H1 (cell line): Measurements from ENCODE around the gene RGS3. TPM values are rescaled to one million over a fixed set of nuclear protein-coding genes. Genes with fewer than 3 reads are reported as not detected.
A peak's percentile ranks its signal among the peaks of the same experiment; 100 is the strongest.

Experiments used
- CTCF ChIA-PET: fragments of 300-600 bp; sonication (Branson Sonifier 250); formaldehyde crosslinking; loops from one replicate; lab custom pipeline; 2021; ENCODE audit not compliant: partially characterized antibody; lab: Charles Lee
- POLR2A ChIA-PET: fragments of 300-600 bp; sonication (Branson Sonifier 250); formaldehyde crosslinking; loops from one replicate; lab custom pipeline; 2021; ENCODE audit warnings: inconsistent platforms; ENCODE audit not compliant: partially characterized antibody; lab: Charles Lee
- DNase-seq, 2 experiments: peaks; one replicate each; pipeline versions ENCODE4 v3.0.0 to v3.0.0-alpha.2; 2010 to 2022; ENCODE audit warnings: low spot score in 2 of 2, low read depth in 1 of 2, mixed read lengths in 1 of 2
- FAIRE-seq: peaks from 2 replicates; lab custom pipeline; 2011; peaks lifted over from hg19 to GRCh38; lab: Jason Lieb, UNC
- H2AFZ ChIP-seq: 2 replicates; pipeline ENCODE4 v1.8.1; 2012; ENCODE audit warnings: low read length, inconsistent platforms
- H2AK5ac ChIP-seq: 2 replicates; pipeline ENCODE4 v1.6.1; 2013; ENCODE audit warnings: low read depth, low read length
- H2BK120ac ChIP-seq: replicated peaks from 2 replicates; pipeline ENCODE3; 2013; ENCODE audit warnings: low read depth, low read length, inconsistent platforms
- H2BK12ac ChIP-seq: 2 replicates; pipeline ENCODE4 v1.6.1; 2013; ENCODE audit warnings: low read depth, low read length
- H2BK15ac ChIP-seq: 2 replicates; pipeline ENCODE4 v1.6.1; 2013; ENCODE audit warnings: low read length
- H2BK20ac ChIP-seq: 2 replicates; pipeline ENCODE4 v1.6.1; 2013; ENCODE audit warnings: low read length
- H2BK5ac ChIP-seq: 2 replicates; pipeline ENCODE4 v1.6.1; 2013; ENCODE audit warnings: low read depth, low read length
- H3K14ac ChIP-seq: 2 replicates; pipeline ENCODE4 v1.6.1; 2013; ENCODE audit warnings: inconsistent platforms; ENCODE audit not compliant: insufficient read length
- H3K18ac ChIP-seq: 2 replicates; pipeline ENCODE4 v1.6.1; 2013; ENCODE audit warnings: low read length; ENCODE audit errors: extremely low read depth
- H3K23ac ChIP-seq: 2 replicates; pipeline ENCODE4 v1.6.1; 2013; ENCODE audit warnings: inconsistent platforms; ENCODE audit not compliant: insufficient read length
- H3K23me2 ChIP-seq: 2 replicates; pipeline ENCODE4 v1.6.1; 2013; ENCODE audit warnings: low read depth, low read length
- H3K27ac ChIP-seq: 2 replicates; pipeline ENCODE4 v1.6.1; 2011; ENCODE audit warnings: low read depth, low read length, inconsistent platforms
- H3K27me3 ChIP-seq, 4 experiments: replicated peaks in 1 of 4; 1 replicate in 1 of 4; 2 replicates in 3 of 4; pipeline versions ENCODE4 v1.6.1 to v1.8.1; 2011 to 2013; ENCODE audit warnings: low read length in 3 of 4, mild to moderate bottlenecking in 3 of 4, inconsistent platforms in 2 of 4, mixed read lengths in 2 of 4, moderate library complexity in 1 of 4; ENCODE audit not compliant: control insufficient read depth in 3 of 4, insufficient read depth in 3 of 4; ENCODE audit errors: extremely low read depth in 1 of 4
- H3K36me3 ChIP-seq, 4 experiments: 2 replicates each; pipeline versions ENCODE4 v1.6.1 to v1.8.1; 2011 to 2013; ENCODE audit warnings: mild to moderate bottlenecking in 4 of 4, low read length in 3 of 4, moderate library complexity in 2 of 4, control low read depth in 1 of 4, inconsistent platforms in 1 of 4; ENCODE audit not compliant: insufficient read depth in 4 of 4, control insufficient read depth in 2 of 4
- H3K4ac ChIP-seq: replicated peaks from 2 replicates; pipeline ENCODE3; 2013; ENCODE audit warnings: low read length, low read depth, mixed read lengths, inconsistent platforms; ENCODE audit not compliant: insufficient read length
- H3K4me1 ChIP-seq, 4 experiments: replicated peaks in 1 of 4; 1 replicate in 1 of 4; 2 replicates in 3 of 4; pipeline versions ENCODE4 v1.6.1 to v1.8.1; 2011 to 2013; ENCODE audit warnings: low read length in 3 of 4, inconsistent platforms in 2 of 4, mixed read lengths in 1 of 4; ENCODE audit not compliant: insufficient read depth in 4 of 4, control insufficient read depth in 3 of 4
- H3K4me2 ChIP-seq, 2 experiments: 2 replicates each; pipeline versions ENCODE4 v1.6.1 to v1.8.1; 2011 to 2013; ENCODE audit warnings: low read depth in 2 of 2, low read length in 2 of 2, control low read depth in 1 of 2, inconsistent platforms in 1 of 2, mild to moderate bottlenecking in 1 of 2; ENCODE audit not compliant: insufficient read depth in 1 of 2
- H3K4me3 ChIP-seq, 4 experiments: fragments of 200-600, 300-600 bp in 1 of 4; sonication (generic), shearing (Covaris generic), sonication (Bioruptor Twin) in 1 of 4; 2 replicates each; pipeline versions ENCODE4 v1.5.1 to v1.8.1; 2011 to 2016; ENCODE audit warnings: low read length in 4 of 4, low read depth in 3 of 4, control low read depth in 2 of 4, inconsistent platforms in 2 of 4, mild to moderate bottlenecking in 2 of 4, mixed read lengths in 1 of 4, moderate library complexity in 1 of 4; ENCODE audit not compliant: insufficient read depth in 2 of 4; ENCODE audit errors: extremely low read depth in 1 of 4
- H3K56ac ChIP-seq: replicated peaks from 2 replicates; pipeline ENCODE3; 2013; ENCODE audit warnings: low read depth, mild to moderate bottlenecking, mixed read lengths, low read length, inconsistent platforms; ENCODE audit not compliant: insufficient read length
- H3K79me1 ChIP-seq: 2 replicates; pipeline ENCODE4 v1.6.1; 2013; ENCODE audit warnings: low read depth, low read length, control low read depth
- H3K79me2 ChIP-seq, 2 experiments: 2 replicates each; pipeline versions ENCODE4 v1.6.1 to v1.8.1; 2012 to 2013; ENCODE audit warnings: low read length in 2 of 2, mild to moderate bottlenecking in 2 of 2, inconsistent platforms in 1 of 2; ENCODE audit not compliant: insufficient read depth in 2 of 2, control insufficient read depth in 1 of 2
- H3K9ac ChIP-seq, 4 experiments: replicated peaks in 1 of 4; 1 replicate in 1 of 4; 2 replicates in 3 of 4; pipeline versions ENCODE4 v1.6.1 to v1.8.1; 2011 to 2013; ENCODE audit warnings: low read depth in 3 of 4, low read length in 3 of 4, control low read depth in 2 of 4, mild to moderate bottlenecking in 2 of 4, moderate library complexity in 2 of 4, inconsistent platforms in 1 of 4; ENCODE audit errors: extremely low read depth in 1 of 4
- H3K9me3 ChIP-seq, 2 experiments: 2 replicates each; pipeline versions ENCODE4 v1.6.1 to v1.8.1; 2012 to 2013; ENCODE audit warnings: mild to moderate bottlenecking in 2 of 2, moderate library complexity in 2 of 2, control low read depth in 1 of 2, inconsistent platforms in 1 of 2, low read depth in 1 of 2, low read length in 1 of 2, mixed read lengths in 1 of 2; ENCODE audit not compliant: insufficient read depth in 2 of 2
- H4K20me1 ChIP-seq, 2 experiments: replicated peaks in 1 of 2; 2 replicates each; pipeline versions ENCODE3 to v1.8.1; 2011 to 2013; ENCODE audit warnings: inconsistent platforms in 2 of 2, low read length in 2 of 2, mild to moderate bottlenecking in 1 of 2; ENCODE audit not compliant: insufficient read depth in 2 of 2, control insufficient read depth in 1 of 2
- H4K5ac ChIP-seq: 2 replicates; pipeline ENCODE4 v1.6.1; 2013; ENCODE audit warnings: low read length, low read depth, mixed read lengths, inconsistent platforms; ENCODE audit not compliant: insufficient read length
- H4K8ac ChIP-seq: 2 replicates; pipeline ENCODE4 v1.8.0; 2013; ENCODE audit warnings: mild to moderate bottlenecking, moderate library complexity, low read length, inconsistent platforms; ENCODE audit not compliant: insufficient read depth; ENCODE audit errors: extremely low read depth
- H4K91ac ChIP-seq: replicated peaks from 2 replicates; pipeline ENCODE3; 2013; ENCODE audit warnings: low read length, mixed read lengths, inconsistent platforms; ENCODE audit not compliant: insufficient read length
- BACH1 ChIP-seq: IDR thresholded peaks from 2 replicates; pipeline ENCODE4 v1.6.1; 2012; ENCODE audit warnings: low read length, improper control_type of control experiment
- BRCA1 ChIP-seq: IDR thresholded peaks from 2 replicates; pipeline ENCODE4 v1.6.1; 2012; ENCODE audit warnings: low read depth, low read length, improper control_type of control experiment
- GABPA ChIP-seq: IDR thresholded peaks from 2 replicates; pipeline ENCODE4 v1.6.1; 2011; ENCODE audit warnings: mild to moderate bottlenecking, low read length, moderate library complexity, borderline replicate concordance; ENCODE audit not compliant: insufficient read depth
- POLR2AphosphoS5 ChIP-seq: IDR thresholded peaks from 2 replicates; pipeline ENCODE4 v1.6.1; 2011; ENCODE audit warnings: low read depth, low read length
- SAP30 ChIP-seq: fragments of 300-600 bp; sonication (generic); IDR thresholded peaks from 2 replicates; pipeline ENCODE4 v1.7.1; 2012; ENCODE audit warnings: low read length, moderate library complexity, mild to moderate bottlenecking, inconsistent platforms; ENCODE audit not compliant: insufficient read depth, insufficient replicate concordance
- SIX5 ChIP-seq: IDR thresholded peaks from 2 replicates; pipeline ENCODE4 v1.6.1; 2011; ENCODE audit warnings: mild to moderate bottlenecking, low read depth, low read length
- WGBS, 2 experiments: shearing (Covaris generic) in 1 of 2; methylation state at CpG; one replicate each; pipeline versions ENCODE4 v1.1.6 to v1.1.7; 2013 to 2015; ENCODE audit warnings: low lambda C conversion rate in 2 of 2, mixed read lengths in 2 of 2, inconsistent platforms in 1 of 2, low coverage in 1 of 2, missing lambda C conversion rate in 1 of 2; ENCODE audit not compliant: insufficient replicate concordance in 2 of 2, insufficient coverage in 1 of 2, insufficient read length in 1 of 2; ENCODE audit errors: extremely low coverage in 1 of 2, missing lambda C conversion rate in 1 of 2; 5-methylcytosine and 5-hydroxymethylcytosine counted together
- polyA plus RNA-seq, 7 experiments: library from polyadenylated mRNA; depleted of rRNA in 3 of 7; stranded (reverse) in 5 of 7; unstranded in 2 of 7; fragments of >200 nt in 5 of 7; fragments of 200-250 nt in 2 of 7; gene quantifications; 1 replicate in 5 of 7; 2 replicates in 1 of 7; 4 replicates in 1 of 7; pipeline versions ENCODE4 v1.2.1 to v1.2.3, GENCODE V29; 2011 to 2013; ENCODE audit warnings: missing spikeins in 2 of 7, mixed read lengths in 2 of 7
- total RNA-seq: library from RNA; stranded (reverse); fragmentation: NEBNext Ultra II Directional; extraction: Animal tissue kit (Norgen Biotek cat#: 25700); gene quantifications from 2 replicates; pipeline ENCODE4 v1.2.1, GENCODE V29; 2021

RGS3 gene
- total and polyA plus RNA-seq, 2 of the 8 experiments (the other 6 are each of a cell fraction or from before 2014, with no cell fraction given), result 12.6 to 18.2 TPM

DNA sequence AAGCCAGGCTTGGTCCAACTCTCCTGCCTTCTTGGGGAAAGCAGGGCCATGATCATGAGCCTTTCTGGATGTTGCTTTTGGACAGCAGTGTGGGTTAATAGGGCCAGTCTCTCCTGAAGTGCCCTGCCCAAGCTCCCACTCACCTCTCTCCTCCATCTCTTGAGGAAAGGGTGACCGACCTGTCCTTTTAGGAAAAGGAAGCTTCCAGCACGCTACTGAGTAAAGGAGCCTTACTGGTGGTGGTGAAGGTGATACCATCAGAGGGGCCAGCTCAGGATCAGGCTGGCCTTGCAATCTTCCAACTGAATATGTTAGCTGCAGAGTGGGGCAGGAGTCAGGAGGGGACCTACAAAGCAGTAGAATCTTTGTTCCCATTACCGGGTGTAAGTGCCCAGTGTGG is 2.2 kb upstream of the RGS3 start:
- Histone ChIP-seq H3K27ac (no peak overlapping the region), H3K4me1 (peaks cover 1 to 10% (median 7%) of the 10 kb centered on the region in 4 experiments), H3K23me2 (peaks cover 6% of the 10 kb centered on the region; the same call in 1 of the 2 replicates), H2AK5ac (no peak overlapping the region), H3K4me3 (no peak overlapping the region), H2BK120ac (no peak overlapping the region), H3K79me2 (no peaks in the 10 kb centered on the region), H4K91ac (no peak overlapping the region), H3K9ac (no peak overlapping the region), H3K18ac (no peak overlapping the region), H2BK20ac (no peak overlapping the region), H4K20me1 (no peaks in the 10 kb centered on the region), H3K4me2 (no peak overlapping the region), H3K9me3 (no peaks in the 10 kb centered on the region), H3K36me3 (no peaks in the 10 kb centered on the region), H2BK5ac (no peak overlapping the region), H3K23ac (no peak overlapping the region), H3K4ac (peak overlapping the region; percentile 65), H3K56ac (no peak overlapping the region), H3K27me3 (peaks cover 0 to 29% (median 19%) of the 10 kb centered on the region in 4 experiments; a peak in 6 of 7 replicates), H2BK15ac (no peak overlapping the region), H2BK12ac (no peak overlapping the region), H3K79me1 (no peaks in the 10 kb centered on the region), H3K14ac (no peak overlapping the region), H2AFZ (no peak overlapping the region), H4K8ac (no peak overlapping the region), H4K5ac (no peak overlapping the region)
- CTCF ChIA-PET, result interaction anchor here (0.6 to 1.7 kb wide), 5 partner anchors 15 to 194 kb away, joined by 3 to 6 read pairs (median 3); no protein-coding TSS in a partner anchor
- no peak for DNase-seq
- TF ChIP-seq BRCA1, result no peak
- TF ChIP-seq POLR2AphosphoS5, result no peak
- no peak for TF ChIP-seq GABPA
- no peak for TF ChIP-seq SAP30
- no peak for TF ChIP-seq SIX5
- no peak for TF ChIP-seq BACH1
- WGBS, 2 experiments, result 94% methylated on average over 3 of the region's 3 CpGs; no CpG with 5 or more reads in 1 of the 2 experiments
- POLR2A ChIA-PET, result no interaction called here
- FAIRE-seq, result no peak
